Stomach (tissue), 4 donors: ENCODE data around the gene SMYD3.

Experiments used
- CTCF ChIP-seq, 7 experiments: fragments of 450-650 bp in 4 of 7; fragments of 200-600 bp in 3 of 7; sonication (generic) in 3 of 7; IDR thresholded peaks; one replicate each; pipeline ENCODE4 v1.5.1; 2016 to 2019; ENCODE audit warnings: antibody characterized with exemption in 7 of 7, control low read depth in 2 of 7, mild to moderate bottlenecking in 1 of 7
- EP300 ChIP-seq: sonication (generic); formaldehyde crosslinking; IDR thresholded peaks from one replicate; pipeline ENCODE4 v1.6.1; 2017; ENCODE audit warnings: antibody characterized with exemption
- POLR2A ChIP-seq, 4 donors: fragments of 450-650 bp; IDR thresholded peaks; one replicate each; pipeline ENCODE4 v1.6.1; 2016; ENCODE audit warnings: antibody characterized with exemption in 4 of 4, control low read depth in 2 of 4, mild to moderate bottlenecking in 1 of 4, moderate library complexity in 1 of 4

GRCh38 chr1:246081138-246081702, 425.9 kb downstream of the SMYD3 start:
- no peak for TF ChIP-seq CTCF (IDR thresholded peaks at IDR 0.05)
- no peak for TF ChIP-seq POLR2A (IDR thresholded peaks at IDR 0.05)
- TF ChIP-seq EP300: no peak
